IMR-90 (cell line): Measurements from ENCODE around the gene FANCM. TPM values are rescaled to one million over a fixed set of nuclear protein-coding genes. Genes with fewer than 3 reads are reported as not detected.

ENCODE experiments used
- ATAC-seq: fragments of 200-7000 bp; cut with Tn5 transposase; 2 replicates; pipeline ENCODE4 v1.9.1; 2020; ENCODE audit warnings: low read depth, mild to moderate bottlenecking, moderate library complexity
- BruUV-seq: library from RNA; stranded (reverse); fragments of 400-500 nt; replicated peaks from 2 replicates; lab custom pipeline; 2021; lab: Mats Ljungman, UMichigan
- CTCF ChIA-PET: fragments of 300-600 bp; formaldehyde crosslinking; extraction: SDS; loops from one replicate; lab custom pipeline; 2021; ENCODE audit warnings: antibody characterized with exemption; lab: Yijun Ruan, JAX
- POLR2A ChIA-PET: fragments of 300-600 bp; sonication (Branson Sonifier 250); formaldehyde crosslinking; loops from one replicate; lab custom pipeline; 2022; ENCODE audit warnings: antibody characterized with exemption; ENCODE audit not compliant: unreplicated experiment; lab: Charles Lee
- DNase-seq: peaks from one replicate; pipeline ENCODE4 v3.0.0; 2013
- H2AFZ ChIP-seq: replicated peaks from 2 replicates; pipeline ENCODE3; 2013; ENCODE audit warnings: low read length, mild to moderate bottlenecking; ENCODE audit not compliant: poor library complexity
- H2AK5ac ChIP-seq: 2 replicates; pipeline ENCODE4 v1.6.1; 2013; ENCODE audit warnings: low read depth, low read length, inconsistent platforms
- H2AK9ac ChIP-seq: replicated peaks from 2 replicates; pipeline ENCODE3; 2013; ENCODE audit warnings: mild to moderate bottlenecking, low read depth, low read length, moderate library complexity; ENCODE audit not compliant: poor library complexity
- H2BK120ac ChIP-seq: 2 replicates; pipeline ENCODE4 v1.6.1; 2013; ENCODE audit warnings: low read depth, low read length, inconsistent platforms
- H2BK15ac ChIP-seq: 3 replicates; pipeline ENCODE4 v1.6.1; 2013; ENCODE audit warnings: low read depth, low read length, inconsistent platforms
- H2BK20ac ChIP-seq: 2 replicates; pipeline ENCODE4 v1.6.1; 2013; ENCODE audit warnings: low read depth, mild to moderate bottlenecking, inconsistent platforms, low read length, moderate library complexity
- H2BK5ac ChIP-seq: 2 replicates; pipeline ENCODE4 v1.6.1; 2013; ENCODE audit warnings: mild to moderate bottlenecking, low read depth, low read length, inconsistent platforms; ENCODE audit not compliant: poor library complexity, severe bottlenecking
- H3K14ac ChIP-seq: replicated peaks from 2 replicates; pipeline ENCODE4 v1.6.1; 2013; ENCODE audit warnings: low read depth, low read length, inconsistent platforms
- H3K18ac ChIP-seq: 2 replicates; pipeline ENCODE4 v1.6.1; 2013; ENCODE audit warnings: low read depth, low read length, control low read depth
- H3K23ac ChIP-seq: 2 replicates; pipeline ENCODE4 v1.6.1; 2013; ENCODE audit warnings: low read depth, low read length, inconsistent platforms
- H3K27ac ChIP-seq: 2 replicates; pipeline ENCODE4 v1.5.1; 2013; ENCODE audit warnings: mild to moderate bottlenecking, control low read depth, low read length; ENCODE audit not compliant: insufficient read depth
- H3K27me3 ChIP-seq: 2 replicates; pipeline ENCODE4 v1.6.1; 2013; ENCODE audit warnings: low read length; ENCODE audit not compliant: control insufficient read depth, insufficient read depth
- H3K36me3 ChIP-seq: 2 replicates; pipeline ENCODE4 v1.6.1; 2013; ENCODE audit warnings: low read length, mixed read lengths; ENCODE audit not compliant: control insufficient read depth, insufficient read depth
- H3K4ac ChIP-seq: 2 replicates; pipeline ENCODE4 v1.6.1; 2013; ENCODE audit warnings: low read depth, low read length, inconsistent platforms
- H3K4me1 ChIP-seq: 2 replicates; pipeline ENCODE4 v1.6.1; 2013; ENCODE audit warnings: low read length, mixed read lengths; ENCODE audit not compliant: control insufficient read depth, insufficient read depth
- H3K4me2 ChIP-seq: 2 replicates; pipeline ENCODE4 v1.6.1; 2013; ENCODE audit warnings: low read depth, mild to moderate bottlenecking, control low read depth, low read length, moderate library complexity
- H3K4me3 ChIP-seq: 2 replicates; pipeline ENCODE4 v1.5.1; 2013; ENCODE audit warnings: low read depth, mild to moderate bottlenecking, control low read depth, low read length, moderate library complexity; ENCODE audit not compliant: insufficient read depth
- H3K56ac ChIP-seq: 2 replicates; pipeline ENCODE4 v1.6.1; 2013; ENCODE audit warnings: low read length, inconsistent platforms; ENCODE audit not compliant: insufficient read depth; ENCODE audit errors: extremely low read depth
- H3K79me1 ChIP-seq, 2 experiments: 2 replicates each; pipeline ENCODE4 v1.6.1; 2013; ENCODE audit warnings: low read length in 2 of 2, inconsistent platforms in 1 of 2, low read depth in 1 of 2
- H3K9ac ChIP-seq: 2 replicates; pipeline ENCODE4 v1.6.1; 2013; ENCODE audit warnings: low read depth, low read length, control low read depth
- H3K9me1 ChIP-seq: 2 replicates; pipeline ENCODE4 v1.6.1; 2013; ENCODE audit warnings: low read length, inconsistent platforms; ENCODE audit not compliant: insufficient read depth
- H3K9me3 ChIP-seq: 2 replicates; pipeline ENCODE4 v1.6.1; 2013; ENCODE audit warnings: low read length; ENCODE audit not compliant: control insufficient read depth, insufficient read depth
- H4K20me1 ChIP-seq: 2 replicates; pipeline ENCODE4 v1.6.1; 2013; ENCODE audit warnings: low read length, inconsistent platforms; ENCODE audit not compliant: insufficient read depth
- H4K5ac ChIP-seq: 2 replicates; pipeline ENCODE4 v1.6.1; 2013; ENCODE audit warnings: mild to moderate bottlenecking, low read depth, low read length, control low read depth
- H4K8ac ChIP-seq, 2 experiments: 2 replicates each; pipeline ENCODE4 v1.6.1; 2013; ENCODE audit warnings: low read depth in 2 of 2, low read length in 2 of 2, control low read depth in 1 of 2, inconsistent platforms in 1 of 2
- H4K91ac ChIP-seq: 2 replicates; pipeline ENCODE4 v1.6.1; 2013; ENCODE audit warnings: low read depth, low read length, inconsistent platforms; ENCODE audit not compliant: insufficient read depth
- FOS ChIP-seq: fragments of 150-350 bp; IDR thresholded peaks from 2 replicates; pipeline ENCODE4 v1.6.1; 2016; ENCODE audit warnings: low read depth, low read length
- MXI1 ChIP-seq: IDR thresholded peaks from 2 replicates; pipeline ENCODE4 v1.6.1; 2012; ENCODE audit warnings: low read depth, mild to moderate bottlenecking, low read length, moderate library complexity, borderline replicate concordance
- POLR2A ChIP-seq: IDR thresholded peaks from 2 replicates; pipeline ENCODE4 v1.6.1; 2012; ENCODE audit warnings: mild to moderate bottlenecking, low read depth, low read length
- USF2 ChIP-seq: fragments of 150-350 bp; IDR thresholded peaks from 2 replicates; pipeline ENCODE4 v1.6.1; 2017; ENCODE audit warnings: mild to moderate bottlenecking, antibody characterized with exemption, low read length, low read depth
- WGBS, 2 experiments: methylation state at CpG; one replicate each; pipeline versions ENCODE4 v1.1.5 to v1.1.7; 2013; ENCODE audit warnings: missing lambda C conversion rate in 2 of 2; ENCODE audit not compliant: insufficient read length in 1 of 2; ENCODE audit errors: extremely low coverage in 2 of 2; 5-methylcytosine and 5-hydroxymethylcytosine counted together
- dilution Hi-C: fragments of 300-500 bp; cut with HindIII; formaldehyde crosslinking; loops from one replicate; pipeline ENCODE4 v1.14.3; 2018; ENCODE audit warnings: low sequenced_read_pairs; ENCODE audit not compliant: unreplicated experiment
- in situ Hi-C: fragments of 300-500 bp; cut with MboI; formaldehyde crosslinking; loops from 3 replicates; pipeline ENCODE4 v1.14.3; 2019; ENCODE audit warnings: low sequenced_read_pairs, inconsistent platforms, mixed read lengths
- intact Hi-C: fragments of 100-400 bp; cut with micrococcal nuclease; formaldehyde crosslinking; loops from 2 replicates; pipeline ENCODE4 v1.10.0; 2022
- polyA plus RNA-seq, 3 experiments: library from polyadenylated mRNA; depleted of rRNA; stranded (reverse); fragments of >200 nt; gene quantifications; 2 replicates each; pipeline ENCODE4 v1.2.3, GENCODE V29; 2012; ENCODE audit warnings: low replicate concordance in 1 of 3
- total RNA-seq: library from RNA; depleted of rRNA; stranded (reverse); fragments of >200 nt; gene quantifications from 2 replicates; pipeline ENCODE4 v1.2.3, GENCODE V29; 2012

FANCM gene
- total and polyA plus RNA-seq, 2 of the 4 experiments (the other 2 are of a cell fraction) = 1.7 to 7.0 TPM

GRCh38 chr14:45134051-45134958 lies 1.4 kb upstream of the FANCM start, which contains the start of gene FKBP3 (continued):
- TF ChIP-seq USF2 = no peak
- TF ChIP-seq POLR2A = peak; percentile 72

- CTCF ChIA-PET = no interaction called here
These were observed 574 bp upstream of the FANCM start for GRCh38 chr14:45135156-45135555.

More at GRCh38 chr14:45135156-45135555, 574 bp upstream of the FANCM start:
- Histone ChIP-seq H3K4me3 (peak overlapping the region; percentile 82), H3K4ac (peak overlapping the region; percentile 22; the same call in 1 of the 2 replicates), H3K27me3 (no peaks in the 10 kb centered on the region), H3K27ac (peak overlapping the region; percentile 6; the same call in 1 of the 2 replicates), H3K23ac (peak overlapping the region; percentile 30; the same call in 1 of the 2 replicates), H3K56ac (peak overlapping the region; percentile 79; the same call in 1 of the 2 replicates), H3K14ac (0 out of 2 replicates have a peak overlapping the region, but pooled peaks have one; percentile 64), H2AFZ (no peak overlapping the region), H2AK5ac (no peak overlapping the region), H2BK15ac (no peak overlapping the region), H4K8ac (peak overlapping the region; percentile 53 to 88), H3K9me1 (no peaks in the 10 kb centered on the region), H2AK9ac (no peak overlapping the region), H3K79me1 (peaks cover 8 to 28% of the 10 kb centered on the region in 2 experiments; a peak in 3 of 4 replicates), H4K91ac (peak overlapping the region; percentile 28; the same call in 1 of the 2 replicates), H3K9ac (peak overlapping the region; percentile 83; the same call in 1 of the 2 replicates), H3K4me2 (peak overlapping the region; percentile 80), H4K20me1 (no peaks in the 10 kb centered on the region), H3K4me1 (no peaks in the 10 kb centered on the region), H3K36me3 (no peaks in the 10 kb centered on the region), H2BK20ac (no peak overlapping the region), H4K5ac (peak overlapping the region; percentile 13; the same call in 1 of the 2 replicates), H3K9me3 (no peaks in the 10 kb centered on the region), H2BK120ac (no peak overlapping the region), H3K18ac (peak overlapping the region; percentile 22; the same call in 1 of the 2 replicates), H2BK5ac (peak overlapping the region; percentile 86)
- no TSS peak for BruUV-seq
- in situ Hi-C loops (loop anchor here (10.0 kb wide), 1 partner anchor 170 kb away; the partner anchor contains the start of genes KLHL28 and TOGARAM1), dilution Hi-C loops (no loop called here), intact Hi-C loops (loop anchor here (1.0 to 5.0 kb wide), 3 partner anchors 134 to 218 kb away; partner anchors contain the start of gene KLHL28)
- POLR2A ChIA-PET = no interaction called here
- no CpG with 5 or more reads among the region's 7 CpGs for WGBS, 2 experiments
- ATAC-seq = no peak
- no peak for TF ChIP-seq MXI1
- no peak for TF ChIP-seq FOS
- DNase-seq = peak; percentile 43
